AG10803 (cell line): ENCODE measurements around the gene COL25A1.

ENCODE experiments used
- DNase-seq: peaks from one replicate; pipeline ENCODE4 v3.0.0; 2010; ENCODE audit warnings: low read depth
- H3K4me3 ChIP-seq: 2 replicates; pipeline ENCODE4 v1.5.1; 2011; ENCODE audit warnings: mild to moderate bottlenecking, low read length, control low read depth
- CTCF ChIP-seq: conservative IDR thresholded peaks from 2 replicates; pipeline ENCODE4 v1.5.1; 2011; ENCODE audit warnings: mild to moderate bottlenecking, low read length, control low read depth, inconsistent platforms

Gene COL25A1

GRCh38 chr4:108831886-108832285 lies 470.6 kb downstream of the COL25A1 start:
- no peak for DNase-seq
- H3K4me3 ChIP-seq = no peak overlapping the region
- TF ChIP-seq CTCF = no peak

- TF ChIP-seq CTCF = no peak
- DNase-seq = no peak
- no peak overlapping the region for H3K4me3 ChIP-seq
Measured at GRCh38 chr4:108831291-108831690, 471.2 kb downstream of the COL25A1 start.

GRCh38 chr4:108830509-108831244 lies 471.8 kb downstream of the COL25A1 start:
- H3K4me3 ChIP-seq = no peak overlapping the region
- TF ChIP-seq CTCF = no peak
- no peak for DNase-seq

- DNase-seq = peak; percentile 58
- H3K4me3 ChIP-seq = no peak overlapping the region
- TF ChIP-seq CTCF = no peak
Measured at GRCh38 chr4:108829966-108830492, 472.4 kb downstream of the COL25A1 start.

- no peak overlapping the region for H3K4me3 ChIP-seq
- TF ChIP-seq CTCF = no peak
- no peak for DNase-seq
Measured at GRCh38 chr4:108828620-108829019, 473.8 kb downstream of the COL25A1 start.

GRCh38 chr4:108825737-108826136 lies 476.7 kb downstream of the COL25A1 start:
- H3K4me3 ChIP-seq = no peak overlapping the region
- no peak for TF ChIP-seq CTCF
- DNase-seq = no peak

- no peak for TF ChIP-seq CTCF
- no peak overlapping the region for H3K4me3 ChIP-seq
- DNase-seq = peak; percentile 63
Measured at GRCh38 chr4:108821351-108821930, 481.0 kb downstream of the COL25A1 start.
